GM18517 (cell line): ENCODE results near the gene AGAP1.

ENCODE experiments used
- ATAC-seq: cut with Tn5 transposase; IDR thresholded peaks from one replicate; pipeline ENCODE4 v1.9.1; 2021; ENCODE audit warnings: mild to moderate bottlenecking, moderate library complexity; ENCODE audit not compliant: unreplicated experiment

The AGAP1 gene

DNA sequence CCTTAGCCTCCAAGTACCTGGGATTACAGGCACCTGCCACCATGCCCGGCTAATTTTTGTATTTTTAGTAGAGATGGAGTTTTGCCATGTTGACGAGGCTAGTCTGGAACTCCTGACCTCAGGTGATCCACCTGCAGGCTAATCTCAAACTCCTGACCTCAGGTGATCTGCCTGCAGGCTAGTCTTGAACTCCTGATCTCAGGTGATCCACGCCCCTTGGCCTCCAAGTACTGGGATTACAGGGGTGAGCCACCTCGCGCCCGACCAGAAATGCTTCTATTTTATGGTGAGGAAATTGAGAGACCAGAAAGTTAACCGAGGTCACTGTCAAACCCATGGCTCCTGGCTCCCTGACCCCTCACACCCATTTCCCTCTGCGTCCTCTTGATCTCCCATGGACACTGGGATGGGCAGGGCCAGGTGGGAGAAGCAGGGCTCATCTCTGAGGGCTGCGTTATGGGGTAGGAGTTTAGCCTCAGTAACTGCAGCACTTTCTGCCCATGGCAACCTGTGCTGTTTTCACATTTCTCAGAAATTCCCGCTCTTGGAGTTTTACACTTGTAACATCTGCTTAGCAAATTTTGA lies 210.0 kb downstream of the AGAP1 start:
- ATAC-seq = no peak

DNA sequence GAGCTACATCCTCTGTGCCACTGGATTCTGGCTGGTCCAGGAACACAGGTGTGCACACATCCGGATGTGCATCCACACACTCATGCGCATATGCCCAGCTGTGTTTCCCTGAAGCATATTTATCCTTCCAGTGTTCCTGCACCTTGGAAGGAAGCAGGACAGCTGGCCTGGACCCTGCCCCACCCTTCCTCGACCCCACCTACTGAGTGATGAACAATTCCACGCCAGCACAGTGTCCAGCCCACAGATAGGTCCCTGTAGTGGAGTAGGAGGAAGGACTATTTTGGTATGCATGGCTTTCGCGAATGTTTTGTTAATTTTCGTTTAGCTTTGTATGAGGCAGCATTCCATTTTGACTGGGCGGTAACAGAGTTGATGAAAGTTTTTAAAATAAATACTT lies 211.5 kb downstream of the AGAP1 start:
- no peak for ATAC-seq

DNA sequence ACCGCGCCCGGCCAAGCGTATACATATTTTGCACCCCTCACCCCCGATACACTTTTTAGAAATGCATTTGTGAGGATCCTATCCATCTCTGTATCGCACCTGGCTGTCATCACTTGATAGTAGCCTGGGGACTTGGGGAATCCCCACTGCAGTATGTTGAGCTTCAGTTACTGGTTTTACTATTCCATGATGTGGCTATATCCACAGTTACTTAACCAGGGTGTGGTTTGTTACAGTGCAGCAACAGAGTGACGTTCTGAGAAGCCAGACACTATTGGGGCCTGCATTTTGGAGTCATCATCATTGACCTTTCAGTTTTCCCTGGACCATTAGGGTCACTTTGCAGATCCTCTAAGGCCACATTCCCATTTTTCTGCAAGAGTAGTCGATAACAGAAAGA lies 212.7 kb downstream of the AGAP1 start:
- ATAC-seq = no peak

DNA sequence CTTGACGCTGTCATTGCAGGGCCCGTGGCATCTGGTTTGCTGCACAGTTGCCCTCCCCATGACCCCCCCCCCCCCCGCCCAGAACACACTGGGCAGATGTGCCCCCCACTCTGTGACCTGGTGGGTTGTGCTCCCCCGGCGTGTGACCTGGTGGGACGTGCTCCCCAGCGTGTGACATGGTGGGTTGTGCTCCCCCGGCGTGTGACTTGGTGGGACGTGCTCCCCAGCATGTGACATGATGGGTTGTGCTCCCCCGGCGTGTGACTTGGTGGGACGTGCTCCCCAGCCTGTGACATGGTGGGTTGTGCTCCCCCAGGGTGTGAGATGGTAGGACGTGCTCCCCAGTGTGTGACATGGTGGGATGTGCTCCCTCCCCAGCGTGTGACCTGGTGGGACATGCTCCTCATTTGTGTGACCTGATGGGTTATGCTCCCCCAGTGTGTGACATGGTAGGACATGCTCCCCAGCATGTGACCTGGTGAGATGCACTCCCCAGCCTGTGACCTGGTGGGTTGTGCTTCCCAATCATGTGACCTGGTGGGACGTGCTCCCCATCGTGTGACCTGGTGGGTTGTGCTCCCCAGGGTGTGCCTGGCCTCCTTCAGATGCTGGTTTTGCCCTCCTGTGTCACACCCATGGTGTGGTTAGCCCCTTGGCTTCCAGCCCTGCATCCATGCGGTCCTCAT lies 213.7 kb downstream of the AGAP1 start:
- ATAC-seq = no peak

GRCh38 chr2:235709124-235709813 lies 215.4 kb downstream of the AGAP1 start:
- no peak for ATAC-seq

GRCh38 chr2:235709969-235710879 lies 216.4 kb downstream of the AGAP1 start:
- no peak for ATAC-seq

DNA sequence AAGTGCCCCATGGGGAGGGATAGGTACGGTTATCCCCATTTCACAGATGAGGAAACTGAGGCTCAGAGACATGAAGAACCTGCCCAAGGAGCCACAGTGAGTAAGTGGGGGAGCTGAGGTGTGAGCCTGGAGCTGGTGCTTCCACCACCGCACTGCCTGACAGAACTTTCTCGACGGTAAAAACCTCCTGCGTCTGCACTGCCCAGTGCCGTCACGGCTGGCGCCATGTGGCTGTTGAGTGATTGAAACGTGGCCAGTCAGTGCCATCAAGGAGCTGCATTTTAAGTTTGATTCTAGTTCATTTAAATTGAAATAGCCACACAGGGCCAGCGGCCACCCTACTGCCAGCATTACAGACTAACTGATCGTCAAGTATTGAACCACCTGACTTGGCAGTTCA lies 217.1 kb downstream of the AGAP1 start:
- ATAC-seq = no peak

- ATAC-seq = no peak
Observed at GRCh38 chr2:235711527-235711926, 217.7 kb downstream of the AGAP1 start.

DNA sequence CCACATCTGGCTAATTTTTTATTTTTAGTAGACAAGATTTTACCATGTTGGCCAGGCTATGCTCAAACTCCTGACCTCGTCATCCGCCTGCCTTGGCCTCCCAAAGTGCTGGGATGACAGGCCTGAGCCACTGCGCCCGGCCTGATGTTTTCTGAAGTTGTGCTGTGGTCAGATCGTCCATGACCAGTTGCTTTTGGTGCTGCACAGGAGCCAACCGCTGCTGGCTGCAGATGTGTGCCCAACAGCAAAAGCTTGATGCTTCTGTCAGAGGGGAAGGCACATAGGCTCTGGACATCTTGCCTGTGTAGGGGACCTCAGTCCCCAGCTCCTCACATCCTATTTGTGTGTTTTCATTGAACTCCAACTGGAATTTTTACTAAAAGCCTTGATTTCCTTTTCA lies 218.3 kb downstream of the AGAP1 start:
- no peak for ATAC-seq

DNA sequence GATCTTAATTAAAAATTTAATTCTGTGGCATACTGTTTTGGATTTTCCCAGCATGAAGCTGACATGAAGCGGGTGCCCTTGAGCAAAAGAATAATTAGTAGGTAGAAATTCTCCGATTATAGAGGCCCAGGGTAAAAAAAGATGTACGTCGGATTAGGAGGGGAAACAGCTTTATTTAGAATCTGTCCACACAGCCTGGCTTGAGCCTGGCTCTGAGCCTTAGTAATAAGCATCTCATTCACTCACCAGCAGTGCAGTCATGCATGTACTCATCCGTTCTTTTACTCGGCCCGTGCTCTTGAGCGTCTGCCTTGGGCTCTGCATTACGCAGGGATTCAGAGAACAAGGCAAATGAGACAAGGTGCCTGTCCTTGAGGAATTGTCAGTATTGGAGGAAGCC lies 219.3 kb downstream of the AGAP1 start:
- ATAC-seq = no peak

GRCh38 chr2:235715601-235716000 lies 221.8 kb downstream of the AGAP1 start:
- no peak for ATAC-seq

GRCh38 chr2:235716875-235717496 lies 223.1 kb downstream of the AGAP1 start:
- no peak for ATAC-seq

DNA sequence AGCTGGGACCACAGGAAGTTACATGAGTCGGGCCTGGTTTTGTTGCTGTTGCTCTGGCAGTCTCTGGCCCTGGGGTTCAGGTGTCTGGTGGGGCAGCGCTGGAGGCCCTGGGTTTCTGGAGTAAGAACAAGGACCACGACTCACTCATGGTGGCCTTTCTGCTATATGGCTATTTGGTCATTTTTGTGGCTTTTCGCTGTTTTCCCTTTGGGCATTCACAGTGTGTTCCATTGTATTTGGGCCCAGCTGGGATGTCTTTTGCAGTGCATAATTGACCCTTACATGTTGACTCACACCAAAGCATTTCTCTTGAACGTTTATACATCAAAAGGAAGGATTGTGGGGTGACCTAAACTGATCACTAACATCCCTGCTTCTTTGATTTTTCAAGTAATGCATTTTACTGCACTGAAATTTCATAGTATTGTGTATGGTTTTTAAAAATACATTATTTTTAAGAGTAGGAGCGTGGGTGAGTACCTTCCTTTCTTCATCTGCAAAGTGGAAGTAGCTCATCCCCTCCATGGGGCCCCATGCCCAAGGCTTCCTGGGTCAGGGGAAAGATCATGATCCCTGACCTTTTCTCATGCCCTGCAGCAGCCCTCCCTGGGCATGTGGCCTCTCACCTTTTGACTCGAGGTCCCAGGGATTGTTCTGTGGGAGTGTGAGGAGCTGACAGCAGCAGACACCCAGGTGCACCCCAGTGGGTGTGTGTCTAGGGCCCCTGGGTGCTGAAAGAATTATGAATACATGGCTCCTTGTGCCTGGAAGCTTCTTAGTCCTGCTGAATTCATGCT lies 225.5 kb downstream of the AGAP1 start:
- no peak for ATAC-seq

- ATAC-seq = no peak
Observed at GRCh38 chr2:235721625-235722024, 227.8 kb downstream of the AGAP1 start.

DNA sequence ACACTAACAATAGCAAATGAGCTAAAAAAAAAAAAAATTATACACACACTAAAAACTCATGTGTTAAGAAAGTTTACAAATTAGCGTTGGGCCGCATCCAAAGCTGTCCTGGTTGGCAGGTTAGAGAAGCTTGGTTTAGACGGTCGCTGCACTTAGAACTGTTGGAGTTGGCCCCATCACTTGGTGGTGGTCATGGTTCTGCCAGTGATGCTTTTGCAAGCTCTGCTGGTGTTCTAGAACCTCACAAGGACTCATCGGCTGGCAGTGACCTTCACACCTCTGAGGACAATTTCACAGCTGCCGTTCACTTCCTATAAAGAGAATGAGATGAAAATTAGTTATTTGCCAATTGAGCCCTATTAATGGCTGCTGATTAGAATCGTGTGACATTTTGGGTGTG lies 229.0 kb downstream of the AGAP1 start:
- ATAC-seq = no peak

- ATAC-seq = no peak
Observed at GRCh38 chr2:235723371-235723770, 229.5 kb downstream of the AGAP1 start.

DNA sequence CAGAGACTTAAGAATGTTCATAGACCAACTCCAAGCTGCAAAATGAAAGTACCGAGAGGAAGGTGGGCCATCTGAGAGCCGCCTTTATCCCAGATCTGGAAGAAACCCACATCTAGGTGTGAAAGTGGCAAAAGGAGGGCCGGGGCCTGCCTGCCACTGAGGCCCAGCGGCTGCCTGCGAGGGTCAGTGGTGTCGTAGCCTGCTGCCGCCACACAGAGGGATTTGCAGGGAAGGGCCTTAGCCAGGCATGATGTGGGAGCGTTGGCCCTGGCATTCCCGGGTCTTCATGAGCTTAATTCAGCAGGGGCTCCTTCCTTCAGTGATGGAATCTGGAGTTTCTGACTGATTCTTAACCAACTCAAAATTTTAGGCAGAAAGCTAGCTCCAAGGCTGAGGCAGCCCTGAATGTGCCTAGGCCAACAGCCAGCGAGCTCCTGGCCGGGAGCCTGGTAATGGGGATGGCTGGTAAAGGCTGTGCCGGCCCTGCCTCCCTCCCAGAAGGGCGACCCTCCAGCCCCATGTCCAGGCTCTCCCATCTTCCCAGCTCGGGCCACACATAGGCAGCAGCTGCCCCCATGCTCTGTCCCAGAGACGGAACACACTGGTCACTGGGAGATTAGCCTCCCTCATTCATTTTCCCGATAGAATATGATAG lies 230.1 kb downstream of the AGAP1 start:
- no peak for ATAC-seq

GRCh38 chr2:235725016-235725489 lies 231.2 kb downstream of the AGAP1 start:
- ATAC-seq = no peak

DNA sequence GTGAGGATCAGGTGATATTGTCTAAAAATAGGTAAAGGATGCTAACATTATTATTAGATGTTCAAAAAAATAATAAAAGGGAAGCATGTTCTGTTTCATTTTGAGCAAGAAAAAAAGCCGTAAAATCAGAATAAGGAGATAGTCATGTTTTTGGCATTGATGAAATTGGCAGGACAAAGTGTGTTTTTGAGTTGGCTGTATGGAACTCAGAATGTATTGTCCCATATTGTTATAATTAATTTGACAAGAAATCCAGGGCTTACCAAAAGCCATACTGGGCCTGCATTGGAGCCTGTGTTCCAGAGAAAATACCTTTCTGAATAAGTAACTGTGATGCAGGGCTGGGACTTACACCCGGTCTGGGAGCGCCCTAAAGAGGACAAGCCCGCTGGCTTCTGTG lies 232.0 kb downstream of the AGAP1 start:
- ATAC-seq = no peak
